GM19043 (cell line): ENCODE measurements around the gene CAMK2B.

ENCODE experiments used
- ATAC-seq: cut with Tn5 transposase; IDR thresholded peaks from one replicate; pipeline ENCODE4 v1.9.1; 2021; ENCODE audit warnings: low read depth; ENCODE audit not compliant: unreplicated experiment

CAMK2B gene

GRCh38 chr7:44330331-44330730, 4.9 kb upstream of the CAMK2B start:
- no peak for ATAC-seq

- ATAC-seq, result no peak
Measured at GRCh38 chr7:44329888-44330287, 4.5 kb upstream of the CAMK2B start.

GRCh38 chr7:44329081-44329480, 3.7 kb upstream of the CAMK2B start:
- ATAC-seq, result no peak

DNA sequence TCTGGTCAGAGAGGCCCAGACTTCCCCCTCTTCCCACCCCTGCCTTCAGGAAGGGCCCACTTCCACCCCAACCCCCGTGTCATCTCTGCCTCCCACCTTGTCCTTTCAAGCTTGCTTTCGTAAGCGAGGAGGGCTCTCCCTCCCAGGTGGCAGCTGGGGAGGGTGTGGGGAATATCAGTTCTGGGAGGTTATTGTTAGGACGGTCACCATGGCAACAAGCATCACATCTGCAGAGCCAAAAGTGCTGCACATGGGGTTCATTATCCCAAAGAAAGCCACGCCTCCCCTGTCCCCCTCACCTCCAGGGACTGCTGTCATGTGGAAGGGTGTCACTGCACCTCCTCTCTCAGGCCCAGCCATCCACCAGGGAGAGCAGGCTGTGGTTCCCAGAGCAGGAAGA, 2.6 kb upstream of the CAMK2B start:
- no peak for ATAC-seq

DNA sequence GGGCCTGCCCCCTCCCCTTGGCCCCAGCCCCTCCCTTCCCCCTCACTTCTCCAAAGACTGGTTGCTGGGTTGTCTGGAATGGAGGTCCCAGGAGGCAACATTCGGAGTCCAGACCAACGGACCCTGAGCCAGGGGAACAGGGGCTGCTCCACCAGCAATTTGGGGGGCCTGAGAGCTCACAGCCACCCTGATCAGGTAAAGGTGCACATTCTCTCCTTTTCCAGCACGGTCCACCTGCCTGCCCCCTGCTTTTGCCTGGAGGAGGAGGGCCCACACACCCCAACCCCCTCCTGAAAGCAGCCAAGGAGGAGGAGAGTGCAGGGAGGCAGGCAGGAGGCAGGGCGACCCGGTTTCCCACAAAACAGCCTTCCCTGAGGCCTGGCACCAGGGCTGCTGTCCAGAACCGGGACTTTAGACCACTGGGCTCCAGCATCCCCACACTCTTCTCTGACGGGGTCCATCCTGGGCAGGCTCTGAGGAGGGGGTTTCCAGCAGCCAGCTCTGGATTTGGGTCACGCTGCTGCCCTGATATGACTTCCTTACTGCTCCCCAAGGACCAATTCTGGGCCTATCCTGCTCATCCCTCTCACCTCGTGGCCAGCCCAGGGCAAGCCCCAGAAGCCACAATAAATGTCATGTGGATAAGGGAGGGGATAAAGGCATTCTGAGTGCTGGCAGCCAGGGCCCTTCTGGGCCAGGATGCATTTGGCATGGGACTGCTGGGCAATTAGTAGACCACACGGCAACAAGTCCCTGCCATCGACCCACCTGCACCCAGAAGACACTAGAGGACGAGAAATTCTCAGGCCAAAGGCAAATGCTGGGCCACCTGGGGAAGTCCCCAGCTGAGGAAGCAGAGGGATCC, 1.1 kb upstream of the CAMK2B start:
- ATAC-seq, result no peak

DNA sequence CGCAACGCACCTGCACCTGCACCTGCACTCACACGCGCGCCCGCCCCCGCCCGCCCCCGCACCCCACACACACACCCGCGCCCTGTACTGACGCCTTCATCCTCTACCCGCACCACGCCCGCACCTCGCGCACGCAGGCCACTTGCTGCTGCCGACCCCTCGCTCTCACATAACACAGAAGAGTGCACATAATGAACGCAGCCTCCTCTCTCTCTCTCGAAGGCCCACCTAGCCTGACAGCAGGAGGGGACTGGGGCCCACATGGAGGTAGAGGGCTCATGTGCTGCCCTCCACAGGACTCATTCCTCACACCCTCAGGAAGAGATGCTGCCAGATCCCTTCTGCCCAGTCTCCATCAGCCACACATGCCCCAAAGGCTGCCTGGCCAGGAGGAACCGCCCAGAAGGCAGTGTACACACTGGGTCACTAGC, 432 bp upstream of the CAMK2B start:
- ATAC-seq, result no peak

DNA sequence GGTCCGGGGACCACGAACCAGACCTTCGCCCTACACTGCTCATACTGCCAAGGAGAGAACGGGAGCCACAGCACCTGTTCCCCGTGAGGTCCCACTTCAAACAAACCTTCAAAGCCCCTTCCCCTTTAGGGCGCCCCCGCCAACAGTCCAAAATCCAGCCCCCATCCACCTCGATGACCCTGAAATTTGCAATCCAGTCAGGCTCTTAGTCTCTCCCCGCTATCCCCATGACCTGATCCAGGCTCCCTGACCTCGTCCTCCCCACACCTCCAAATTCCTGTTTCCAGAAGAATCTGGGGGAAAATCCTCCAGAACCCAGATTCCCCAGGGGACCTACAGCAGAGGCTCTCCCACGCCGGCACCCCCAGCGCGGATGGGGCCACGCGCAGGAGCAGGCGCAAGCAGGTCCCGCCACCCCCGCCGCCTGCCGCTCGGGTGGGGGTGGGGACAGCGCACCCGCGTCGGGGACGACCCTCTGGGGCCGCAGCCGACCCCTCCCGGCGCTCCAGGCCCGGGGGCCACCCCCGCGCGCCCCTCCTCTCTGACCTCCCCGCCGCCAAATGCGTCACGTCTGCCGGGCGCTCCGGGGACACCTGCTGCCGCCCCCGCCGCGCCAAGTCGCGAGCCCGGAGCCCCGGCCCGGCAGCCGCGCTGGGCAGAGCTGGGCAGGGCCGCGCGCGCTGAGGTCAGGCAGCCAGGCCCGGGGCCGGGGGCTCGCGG, 753 bp downstream of the CAMK2B start:
- no peak for ATAC-seq

GRCh38 chr7:44324204-44324480, 1.3 kb downstream of the CAMK2B start:
- no peak for ATAC-seq

GRCh38 chr7:44323381-44324203, 1.8 kb downstream of the CAMK2B start:
- ATAC-seq, result no peak

DNA sequence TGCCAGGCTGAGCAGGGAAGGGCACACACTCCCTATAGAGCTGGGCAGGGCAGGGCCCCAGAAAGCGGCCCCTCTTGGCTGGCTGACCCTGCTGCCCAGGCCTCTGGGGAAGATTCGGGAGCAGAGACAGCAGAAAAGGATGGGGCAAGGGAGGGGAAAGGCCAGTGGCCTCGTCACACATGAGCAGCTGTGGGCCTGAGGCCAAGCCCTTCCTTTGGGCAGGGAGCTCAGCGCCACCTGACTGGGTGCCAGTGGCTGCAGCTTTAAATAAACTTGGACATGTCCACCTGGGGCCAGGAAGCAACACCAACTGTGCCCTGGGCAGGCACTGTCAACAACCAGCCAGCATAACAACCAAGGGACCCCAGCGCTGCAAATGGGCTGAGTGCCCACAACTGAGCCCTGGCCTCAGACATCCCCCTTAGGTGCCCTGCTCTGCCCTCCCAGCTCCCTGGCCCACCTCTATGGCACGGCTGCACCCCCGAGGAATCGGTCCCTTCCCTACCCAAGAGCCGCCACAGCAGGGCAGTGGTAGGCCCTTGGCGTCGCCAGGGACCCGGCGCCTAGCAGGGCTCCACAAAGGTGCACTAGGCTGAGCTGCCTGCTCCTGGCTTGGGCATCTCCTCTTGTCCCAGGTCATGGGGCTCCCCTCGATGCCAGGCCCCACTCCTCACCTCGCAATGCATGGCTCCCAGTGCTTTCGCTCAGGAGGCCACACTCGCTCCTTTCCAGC, 2.6 kb downstream of the CAMK2B start:
- ATAC-seq, result no peak

GRCh38 chr7:44321796-44322195, 3.6 kb downstream of the CAMK2B start:
- ATAC-seq, result no peak

DNA sequence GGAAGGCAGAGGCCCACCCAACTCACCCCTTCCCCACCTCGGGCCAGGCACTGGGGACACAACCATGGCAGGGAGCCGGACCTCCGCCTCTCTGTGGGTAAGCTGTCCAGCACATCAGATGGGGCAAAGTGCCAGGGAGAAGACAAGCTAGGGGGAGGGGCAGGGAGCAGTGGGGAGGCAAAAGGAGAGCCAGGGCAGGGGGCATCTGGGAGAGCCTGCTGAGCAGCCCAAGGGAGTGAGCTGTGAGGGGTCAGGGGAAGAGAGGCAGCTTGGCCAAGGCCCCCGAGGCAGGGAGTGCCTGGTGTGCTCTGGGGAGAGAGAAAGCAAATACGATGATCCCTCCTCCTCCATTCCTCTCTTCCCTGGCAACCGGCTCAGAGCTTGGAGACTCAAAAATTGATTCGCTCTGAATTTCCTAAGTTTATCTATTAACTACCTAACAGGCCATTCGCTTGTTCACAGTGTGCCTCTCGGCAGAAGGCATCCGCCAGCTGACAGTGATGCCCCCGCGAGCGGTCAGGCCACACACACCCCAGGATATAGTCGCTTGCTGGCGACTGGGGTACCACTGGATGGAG, 4.5 kb downstream of the CAMK2B start:
- no peak for ATAC-seq

DNA sequence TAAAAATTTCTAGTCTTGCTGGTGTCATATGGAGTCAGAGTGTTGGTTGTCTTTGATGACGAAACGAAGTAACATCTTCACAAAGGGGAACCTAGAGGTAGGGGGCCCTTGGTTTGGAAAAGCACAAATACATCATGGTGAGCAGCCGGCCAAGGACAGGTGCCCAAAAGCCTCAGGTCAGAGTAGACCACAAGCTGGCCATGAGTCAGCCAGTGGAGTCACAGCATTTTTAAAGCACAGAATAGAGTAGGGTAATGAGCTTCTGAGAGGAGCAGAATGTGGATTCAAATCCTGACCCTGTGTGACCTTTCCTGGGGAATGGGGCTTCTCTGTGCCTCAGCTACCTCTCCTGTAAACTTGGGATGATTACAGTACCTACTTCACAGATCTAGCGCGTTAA, 5.3 kb downstream of the CAMK2B start:
- ATAC-seq, result no peak

DNA sequence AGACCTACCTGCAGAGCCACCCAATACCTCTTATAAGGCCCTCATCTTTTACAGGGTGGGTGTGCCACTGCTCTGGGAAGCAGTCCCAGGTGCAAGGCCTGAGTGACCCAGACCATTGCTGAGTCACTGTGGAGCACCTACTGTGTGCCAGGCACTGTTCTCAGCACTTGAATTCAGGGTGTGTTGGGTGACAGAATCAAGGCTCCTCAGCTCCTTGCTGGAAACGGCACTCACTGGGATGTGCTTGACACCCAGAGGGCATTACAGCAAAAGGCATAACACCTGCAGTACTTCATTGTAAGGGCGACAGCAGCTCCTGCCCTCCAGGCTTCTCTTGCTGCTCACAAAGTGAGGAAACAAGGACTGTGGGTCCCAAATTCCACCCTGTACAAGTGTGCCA, 7.1 kb downstream of the CAMK2B start:
- no peak for ATAC-seq

DNA sequence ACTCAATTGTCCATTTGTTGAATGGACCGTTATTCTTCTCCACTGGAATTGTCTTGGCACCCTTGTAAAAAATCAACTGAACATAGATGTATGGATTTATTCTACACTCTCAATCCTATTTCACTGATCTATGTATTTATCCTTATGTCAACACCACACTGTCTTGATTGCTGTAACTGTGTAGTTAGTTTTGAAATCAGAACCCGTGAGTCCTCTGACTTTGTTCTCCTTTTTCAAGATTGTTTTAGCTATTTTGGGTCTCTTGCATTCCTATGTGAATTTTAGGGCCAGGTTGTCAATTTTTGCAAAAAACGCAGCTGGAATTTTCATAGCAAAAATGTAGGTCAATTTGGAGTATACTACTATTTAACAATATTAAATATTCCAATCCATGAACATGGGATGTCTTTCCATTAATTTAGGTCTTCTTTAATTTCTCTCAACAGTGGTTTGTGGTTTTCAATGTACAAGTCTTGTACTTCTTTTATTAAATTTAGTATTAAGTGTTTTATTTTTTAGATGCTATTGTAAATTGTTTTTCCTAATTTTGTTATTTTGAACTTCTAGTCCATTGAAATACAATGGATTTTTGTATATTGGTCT, 10.0 kb downstream of the CAMK2B start:
- ATAC-seq, result no peak

- no peak for ATAC-seq
Measured at GRCh38 chr7:44313621-44314031, 11.8 kb downstream of the CAMK2B start.

- ATAC-seq, result no peak
Measured at GRCh38 chr7:44313016-44313415, 12.4 kb downstream of the CAMK2B start.

GRCh38 chr7:44311561-44312495, 13.6 kb downstream of the CAMK2B start:
- no peak for ATAC-seq
